Heart left ventricle (tissue), 13 donors: ENCODE measurements around the gene CR1L.
"Not testable (repeated sequence)": the region's sequence is repeated elsewhere in the genome, so short reads cannot be mapped to it uniquely, and the experiment has no call there.

Experiments
- CTCF ChIP-seq, 12 donors: fragments of 200-600 bp; sonication (generic) in 4 of 12; IDR thresholded peaks; one replicate each; pipeline versions ENCODE4 v1.5.0 to v1.8.0; 2018 to 2022; ENCODE audit warnings: antibody characterized with exemption in 12 of 12, mild to moderate bottlenecking in 5 of 12
- POLR2A ChIP-seq, 2 donors: fragments of 450-650 bp; IDR thresholded peaks; one replicate each; pipeline ENCODE4 v1.6.1; 2017; ENCODE audit warnings: antibody characterized with exemption in 2 of 2, mild to moderate bottlenecking in 2 of 2, moderate library complexity in 2 of 2
- donor health status: ischemic (EF 13 %, LVEDD 7.1; RV severe dilation, severe dysfunction).
- donor health status: DM: no; HTN: yes; CAD: no.
- donor health status: DM: no; HTN: no; CAD: no.
- donor health status: ischemic (EF 25% LVEDD 6.9; RV normal size, moderate dysfunction).
- donor health status: ischemic (EF 25% LVEDD 5.7; RV mildly dilated, moderate dysfunction).
- donor health status: ischemic (EF 35%, LVEDD 5.7; RV mildly dilated, moderate dysfunction).
- donor health status: nonischemic (EF 11% LVEDD 7.7; RV severe dilation, severe dysfunction).
- donor health status: DM: yes; HTN: yes; CAD: no.
- donor health status: PGD.
- donor health status: ischemic (EF 29% LVEDD 5.4; RV normal size, mild dysfunction).
- donor health status: nonischemic (EF 23%, LVEDD 6.1; RV moderate dilation, normal function).

- not testable (repeated sequence) for TF ChIP-seq CTCF, POLR2A (IDR thresholded peaks at IDR 0.05)
These were observed 83.4 kb downstream of the CR1L start for GRCh38 chr1:207728200-207728858.
